NCI-H2029 treated with DMSO at 0.1 percent for 48 hours (cell line): ENCODE measurements around the gene NMNAT3.

ENCODE experiments used
- DNase-seq: peaks from one replicate; lab custom pipeline; 2025; lab: John Stamatoyannopoulos, UW

Gene NMNAT3

GRCh38 chr3:139541532-139542288, 136.1 kb downstream of the NMNAT3 start:
- DNase-seq: no peak

GRCh38 chr3:139540651-139541531, 136.9 kb downstream of the NMNAT3 start:
- no peak for DNase-seq

- no peak for DNase-seq
Observed at GRCh38 chr3:139538733-139539132, 139.0 kb downstream of the NMNAT3 start.

- no peak for DNase-seq
Observed at GRCh38 chr3:139537795-139538621, 139.8 kb downstream of the NMNAT3 start.

- DNase-seq: no peak
Observed at GRCh38 chr3:139537361-139537760, 140.4 kb downstream of the NMNAT3 start.

GRCh38 chr3:139534992-139535879, 142.5 kb downstream of the NMNAT3 start:
- DNase-seq: no peak

GRCh38 chr3:139534455-139534812, 143.3 kb downstream of the NMNAT3 start:
- peak; percentile 37 for DNase-seq

- DNase-seq: peak; percentile 21
Observed at GRCh38 chr3:139533781-139534454, 143.9 kb downstream of the NMNAT3 start.

GRCh38 chr3:139532976-139533375, 144.8 kb downstream of the NMNAT3 start:
- no peak for DNase-seq

GRCh38 chr3:139530717-139531116, 147.1 kb downstream of the NMNAT3 start:
- no peak for DNase-seq

GRCh38 chr3:139529662-139530061, 148.1 kb downstream of the NMNAT3 start:
- DNase-seq: no peak

- no peak for DNase-seq
Observed at GRCh38 chr3:139528924-139529323, 148.8 kb downstream of the NMNAT3 start.

GRCh38 chr3:139528281-139528680, 149.5 kb downstream of the NMNAT3 start:
- DNase-seq: no peak

- DNase-seq: no peak
Observed at GRCh38 chr3:139527265-139527664, 150.5 kb downstream of the NMNAT3 start.

- no peak for DNase-seq
Observed at GRCh38 chr3:139526146-139526545, 151.6 kb downstream of the NMNAT3 start.

- DNase-seq: no peak
Observed at GRCh38 chr3:139524841-139525636, 152.7 kb downstream of the NMNAT3 start.

- no peak for DNase-seq
Observed at GRCh38 chr3:139523718-139524117, 154.1 kb downstream of the NMNAT3 start.

- DNase-seq: no peak
Observed at GRCh38 chr3:139523166-139523565, 154.6 kb downstream of the NMNAT3 start.

- no peak for DNase-seq
Observed at GRCh38 chr3:139522421-139522820, 155.4 kb downstream of the NMNAT3 start.

- DNase-seq: no peak
Observed at GRCh38 chr3:139521816-139522215, 156.0 kb downstream of the NMNAT3 start.
